ENCODE results near the gene NRDC. TPM values are rescaled to one million over a fixed set of nuclear protein-coding genes. Genes with fewer than 3 reads are reported as not detected.
"Not testable (repeated sequence)": the region's sequence is repeated elsewhere in the genome, so short reads cannot be mapped to it uniquely, and the experiment has no call there.

Gene NRDC
- total RNA-seq, 1 experiment from 2014 or later: 147 TPM

- H3K27me3 Mint-ChIP-seq (ENCODE audit: low read depth): no peaks in the 10 kb centered on the region
- no CpG with 5 or more reads among the region's 1 CpG for WGBS (ENCODE audit: extremely low coverage, insufficient read length, low lambda C conversion rate)
- H3K56ac ChIP-seq (ENCODE audit: insufficient read length, low read depth, low read length): no peak overlapping the region
These were observed 58.7 kb downstream of the NRDC start for GRCh38 chr1:51819810-51820209.

DNA sequence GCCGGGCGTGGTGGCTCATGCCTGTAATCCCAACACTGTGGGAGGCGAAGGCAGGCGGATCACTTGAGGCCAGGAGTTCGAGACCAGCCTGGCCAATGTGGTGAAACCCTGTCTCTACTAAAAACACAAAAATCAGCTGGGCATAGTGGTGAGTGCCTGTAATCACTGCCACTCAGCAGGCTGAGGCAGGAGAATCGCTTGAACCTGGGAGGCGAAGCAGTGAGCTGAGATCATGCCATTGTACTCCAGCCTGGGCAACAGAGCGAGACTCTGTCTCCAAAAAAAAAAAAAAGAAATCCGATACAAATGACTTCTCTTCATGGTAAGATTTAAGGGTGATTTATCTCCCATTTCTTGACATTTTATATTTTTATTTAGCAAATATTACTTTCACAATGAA, 59.5 kb downstream of the NRDC start:
- H3K27me3 ChIP-seq (ENCODE audit: insufficient read depth, low read length); H3K9me3 Mint-ChIP-seq; H3K14ac ChIP-seq (ENCODE audit: insufficient read depth, low read length); H2BK120ac ChIP-seq (ENCODE audit: low read depth, low read length, poor library complexity, severe bottlenecking); H4K91ac ChIP-seq (ENCODE audit: insufficient read length, low read depth, low read length); H2BK12ac ChIP-seq (ENCODE audit: insufficient read length, low read depth, low read length); H3K4me1 Mint-ChIP-seq; DNase-seq; H3K9me3 ChIP-seq (ENCODE audit: control insufficient read depth, low read depth, low read length); H3K27ac Mint-ChIP-seq; H2BK15ac ChIP-seq (ENCODE audit: low read depth, low read length); H3K79me1 ChIP-seq (ENCODE audit: insufficient read depth, low read depth, low read length, poor library complexity, severe bottlenecking); H3K79me2 ChIP-seq (ENCODE audit: insufficient read depth, low read length); H2BK5ac ChIP-seq (ENCODE audit: insufficient read length, low read length); H3K23me2 ChIP-seq (ENCODE audit: insufficient read length, low read depth, low read length, poor library complexity, severe bottlenecking); H3K9ac ChIP-seq (ENCODE audit: extremely low read depth, insufficient read length, low read length); H2AK5ac ChIP-seq (ENCODE audit: insufficient read length, low read length); H4K20me1 ChIP-seq (ENCODE audit: control insufficient read depth, insufficient read depth, insufficient read length); H3T11ph ChIP-seq (ENCODE audit: low read length); H2BK20ac ChIP-seq (ENCODE audit: low read depth, low read length, poor library complexity, severe bottlenecking); H3K4ac ChIP-seq (ENCODE audit: low read depth, low read length); H2AFZ ChIP-seq (ENCODE audit: low read length); H3K4me3 Mint-ChIP-seq; H3K18ac ChIP-seq (ENCODE audit: insufficient read length, low read depth, low read length); H3K27ac ChIP-seq (ENCODE audit: insufficient read length, low read depth, low read length); H4K5ac ChIP-seq (ENCODE audit: insufficient read length, low read depth, low read length); H3K23ac ChIP-seq (ENCODE audit: insufficient read length, low read depth, low read length); H4K8ac ChIP-seq (replicated peaks; ENCODE audit: insufficient read length, low read depth, low read length); H3K4me1 ChIP-seq (ENCODE audit: insufficient read depth, low read length); H3K4me2 ChIP-seq (ENCODE audit: insufficient read depth, insufficient read length, low read length); H3K56ac ChIP-seq (ENCODE audit: insufficient read length, low read depth, low read length); H3K27me3 Mint-ChIP-seq (ENCODE audit: low read depth): not testable (repeated sequence)
- H3K36me3 Mint-ChIP-seq (ENCODE audit: insufficient read depth in 1 of 3, low read depth in 3 of 3): peaks cover 2 to 56% (median 23%) of the 10 kb centered on the region in 3 experiments; a peak in 6 of 7 replicates
- WGBS (ENCODE audit: extremely low coverage, insufficient read length, low lambda C conversion rate): no CpG with 5 or more reads among the region's 9 CpGs

More at GRCh38 chr1:51819810-51820209, 58.7 kb downstream of the NRDC start:
- Histone ChIP-seq H3K79me2 (ENCODE audit: insufficient read depth, low read length) (no peaks in the 10 kb centered on the region), H3K4me1 (ENCODE audit: insufficient read depth, low read length) (no peaks in the 10 kb centered on the region), H3K18ac (ENCODE audit: insufficient read length, low read depth, low read length) (no peak overlapping the region), H2BK12ac (ENCODE audit: insufficient read length, low read depth, low read length) (no peak overlapping the region), H3K9ac (ENCODE audit: extremely low read depth, insufficient read length, low read length) (no peak overlapping the region), H3K23ac (ENCODE audit: insufficient read length, low read depth, low read length) (no peak overlapping the region), H3K23me2 (ENCODE audit: insufficient read length, low read depth, low read length, poor library complexity, severe bottlenecking) (no peaks in the 10 kb centered on the region), H2AK5ac (ENCODE audit: insufficient read length, low read length) (no peak overlapping the region), H4K20me1 (ENCODE audit: control insufficient read depth, insufficient read depth, insufficient read length) (no peaks in the 10 kb centered on the region), H3K14ac (ENCODE audit: insufficient read depth, low read length) (no peak overlapping the region), H3K79me1 (ENCODE audit: insufficient read depth, low read depth, low read length, poor library complexity, severe bottlenecking) (no peaks in the 10 kb centered on the region), H4K5ac (ENCODE audit: insufficient read length, low read depth, low read length) (no peak overlapping the region), H4K8ac (replicated peaks; ENCODE audit: insufficient read length, low read depth, low read length) (no peak overlapping the region), H2BK20ac (ENCODE audit: low read depth, low read length, poor library complexity, severe bottlenecking) (no peak overlapping the region), H3K4ac (ENCODE audit: low read depth, low read length) (no peak overlapping the region), H3K4me2 (ENCODE audit: insufficient read depth, insufficient read length, low read length) (no peak overlapping the region), H3K9me3 (ENCODE audit: control insufficient read depth, low read depth, low read length) (no peaks in the 10 kb centered on the region), H2BK120ac (ENCODE audit: low read depth, low read length, poor library complexity, severe bottlenecking) (no peak overlapping the region), H3T11ph (ENCODE audit: low read length) (no peak overlapping the region), H4K91ac (ENCODE audit: insufficient read length, low read depth, low read length) (no peak overlapping the region), H2BK5ac (ENCODE audit: insufficient read length, low read length) (no peak overlapping the region), H2AFZ (ENCODE audit: low read length) (no peak overlapping the region), H2BK15ac (ENCODE audit: low read depth, low read length) (no peak overlapping the region), H3K27me3 (ENCODE audit: insufficient read depth, low read length) (no peaks in the 10 kb centered on the region), H3K27ac (ENCODE audit: insufficient read length, low read depth, low read length) (no peak overlapping the region)
- H3K4me1 Mint-ChIP-seq: no peaks in the 10 kb centered on the region
- no peak overlapping the region; a peak in 1 of 7 replicates for H3K27ac Mint-ChIP-seq
- no peaks in the 10 kb centered on the region for H3K9me3 Mint-ChIP-seq
- H3K36me3 Mint-ChIP-seq (ENCODE audit: insufficient read depth in 1 of 3, low read depth in 3 of 3): peaks cover 0 to 53% (median 19%) of the 10 kb centered on the region in 3 experiments; a peak in 5 of 7 replicates
- DNase-seq: no peak
- TF ChIP-seq, protein P1, sequence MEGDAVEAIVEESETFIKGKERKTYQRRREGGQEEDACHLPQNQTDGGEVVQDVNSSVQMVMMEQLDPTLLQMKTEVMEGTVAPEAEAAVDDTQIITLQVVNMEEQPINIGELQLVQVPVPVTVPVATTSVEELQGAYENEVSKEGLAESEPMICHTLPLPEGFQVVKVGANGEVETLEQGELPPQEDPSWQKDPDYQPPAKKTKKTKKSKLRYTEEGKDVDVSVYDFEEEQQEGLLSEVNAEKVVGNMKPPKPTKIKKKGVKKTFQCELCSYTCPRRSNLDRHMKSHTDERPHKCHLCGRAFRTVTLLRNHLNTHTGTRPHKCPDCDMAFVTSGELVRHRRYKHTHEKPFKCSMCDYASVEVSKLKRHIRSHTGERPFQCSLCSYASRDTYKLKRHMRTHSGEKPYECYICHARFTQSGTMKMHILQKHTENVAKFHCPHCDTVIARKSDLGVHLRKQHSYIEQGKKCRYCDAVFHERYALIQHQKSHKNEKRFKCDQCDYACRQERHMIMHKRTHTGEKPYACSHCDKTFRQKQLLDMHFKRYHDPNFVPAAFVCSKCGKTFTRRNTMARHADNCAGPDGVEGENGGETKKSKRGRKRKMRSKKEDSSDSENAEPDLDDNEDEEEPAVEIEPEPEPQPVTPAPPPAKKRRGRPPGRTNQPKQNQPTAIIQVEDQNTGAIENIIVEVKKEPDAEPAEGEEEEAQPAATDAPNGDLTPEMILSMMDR (conservative IDR thresholded peaks at IDR 0.05): no peak
- no peak overlapping the region for H3K4me3 Mint-ChIP-seq

Data from H9 (cell line).